Thyroid gland (tissue), 4 donors: ENCODE data around the gene ARID3C. TPM values are rescaled to one million over a fixed set of nuclear protein-coding genes. Genes with fewer than 3 reads are reported as not detected.
A peak's percentile ranks its signal among the peaks of the same experiment; 100 is the strongest.

Experiments
- DNase-seq, 2 donors: peaks; one replicate each; pipeline ENCODE4 v3.0.0-alpha.2; 2019
- H3K27ac ChIP-seq, 3 donors: fragments of 200-600 bp; sonication (generic); 1 replicate in 2 of 3; 2 replicates in 1 of 3; pipeline ENCODE4 v1.5.1; 2016 to 2019; ENCODE audit warnings: mild to moderate bottlenecking in 1 of 3, moderate library complexity in 1 of 3
- H3K27me3 ChIP-seq: fragments of 200-600 bp; sonication (generic); one replicate; pipeline ENCODE4 v1.5.1; 2019
- H3K36me3 ChIP-seq, 2 donors: fragments of 200-600 bp; sonication (generic); one replicate each; pipeline ENCODE4 v1.5.1; 2016 to 2019
- H3K4me1 ChIP-seq, 2 donors: fragments of 200-600 bp; sonication (generic); one replicate each; pipeline ENCODE4 v1.5.1; 2017 to 2019
- H3K4me3 ChIP-seq, 3 donors: fragments of 200-600 bp; sonication (generic); replicated peaks in 1 of 3; 1 replicate in 2 of 3; 2 replicates in 1 of 3; pipeline ENCODE4 v1.5.1; 2016; ENCODE audit warnings: mild to moderate bottlenecking in 1 of 3
- H3K9me3 ChIP-seq: fragments of 200-600 bp; sonication (generic); one replicate; pipeline ENCODE4 v1.5.1; 2017
- POLR2A ChIP-seq, 2 donors: fragments of 450-650 bp; IDR thresholded peaks; one replicate each; pipeline ENCODE4 v1.6.1; 2017; ENCODE audit warnings: antibody characterized with exemption in 2 of 2, mild to moderate bottlenecking in 2 of 2, moderate library complexity in 1 of 2
- WGBS, 2 donors: methylation state at CpG; one replicate each; pipeline ENCODE4 v1.1.5; 2017; 5-methylcytosine and 5-hydroxymethylcytosine counted together
- intact Hi-C: fragments of 100-400 bp; cut with DNase I; formaldehyde crosslinking; loops from one replicate; pipeline ENCODE4 v1.15.1; 2023
- total RNA-seq, 4 donors: library from RNA; depleted of rRNA; stranded (reverse); fragments of >200 nt; gene quantifications; one replicate each; pipeline ENCODE4 v1.2.3, GENCODE V29; 2016
- TF ChIP-seq, protein P1 (sequence below), 6 experiments: fragments of 200-600 bp in 3 of 6; fragments of 450-650 bp in 3 of 6; sonication (generic) in 3 of 6; IDR thresholded peaks; one replicate each; pipeline ENCODE4 v1.5.1; 2016 to 2019; ENCODE audit warnings: antibody characterized with exemption in 6 of 6, mild to moderate bottlenecking in 2 of 6, inconsistent platforms in 1 of 6, moderate library complexity in 1 of 6

Gene ARID3C
- total RNA-seq, 4 donors from 2014 or later = not detected

DNA sequence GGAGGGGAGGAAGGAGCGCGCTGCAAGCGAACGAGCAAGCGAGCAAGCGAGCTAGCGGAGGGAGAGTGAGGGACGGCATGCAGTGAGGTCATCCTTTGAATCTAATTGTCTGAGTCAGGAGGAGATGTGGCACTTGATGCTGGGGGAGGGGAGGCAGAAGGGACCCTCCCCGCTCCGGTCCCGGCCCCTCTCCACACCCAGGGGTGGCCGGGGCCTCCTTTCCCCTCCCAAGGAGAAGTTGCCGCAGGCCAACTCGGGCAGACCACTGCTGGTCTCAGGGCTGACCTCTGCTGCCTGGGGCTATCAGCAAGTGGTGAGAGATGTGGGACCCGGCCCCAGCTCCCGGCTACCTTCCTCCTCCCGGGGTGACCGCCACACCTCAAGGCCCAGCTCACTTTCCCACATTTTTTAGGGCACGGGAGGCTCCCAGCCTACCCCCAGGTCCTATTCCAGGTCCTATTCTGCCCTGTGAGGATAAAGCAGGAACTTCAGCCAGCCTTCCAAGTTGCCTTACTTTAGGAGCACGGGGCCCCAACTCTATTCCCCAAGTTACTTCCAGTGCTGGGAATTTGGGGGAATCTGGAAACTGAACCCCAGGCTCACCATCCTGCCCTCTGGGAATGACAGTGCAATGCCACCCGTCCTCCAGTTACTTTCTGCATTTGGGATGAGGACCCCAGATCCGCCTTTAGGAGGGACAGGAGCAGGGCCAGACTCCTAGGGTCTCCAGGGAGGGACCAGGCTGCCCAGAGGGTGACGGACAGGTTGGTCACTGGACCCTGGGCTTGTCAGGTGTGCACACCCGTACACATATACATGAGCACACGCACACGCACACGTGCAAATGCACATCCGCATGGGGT lies 50.4 kb downstream of the ARID3C start:
- H3K4me3 ChIP-seq = peak overlapping the region in 1 of 3 donors; percentile 9
- peaks cover 0 to 9% of the 10 kb centered on the region in 2 donors for H3K4me1 ChIP-seq
- no peaks in the 10 kb centered on the region for H3K9me3 ChIP-seq
- H3K36me3 ChIP-seq = no peaks in the 10 kb centered on the region
- TF ChIP-seq, protein P1, sequence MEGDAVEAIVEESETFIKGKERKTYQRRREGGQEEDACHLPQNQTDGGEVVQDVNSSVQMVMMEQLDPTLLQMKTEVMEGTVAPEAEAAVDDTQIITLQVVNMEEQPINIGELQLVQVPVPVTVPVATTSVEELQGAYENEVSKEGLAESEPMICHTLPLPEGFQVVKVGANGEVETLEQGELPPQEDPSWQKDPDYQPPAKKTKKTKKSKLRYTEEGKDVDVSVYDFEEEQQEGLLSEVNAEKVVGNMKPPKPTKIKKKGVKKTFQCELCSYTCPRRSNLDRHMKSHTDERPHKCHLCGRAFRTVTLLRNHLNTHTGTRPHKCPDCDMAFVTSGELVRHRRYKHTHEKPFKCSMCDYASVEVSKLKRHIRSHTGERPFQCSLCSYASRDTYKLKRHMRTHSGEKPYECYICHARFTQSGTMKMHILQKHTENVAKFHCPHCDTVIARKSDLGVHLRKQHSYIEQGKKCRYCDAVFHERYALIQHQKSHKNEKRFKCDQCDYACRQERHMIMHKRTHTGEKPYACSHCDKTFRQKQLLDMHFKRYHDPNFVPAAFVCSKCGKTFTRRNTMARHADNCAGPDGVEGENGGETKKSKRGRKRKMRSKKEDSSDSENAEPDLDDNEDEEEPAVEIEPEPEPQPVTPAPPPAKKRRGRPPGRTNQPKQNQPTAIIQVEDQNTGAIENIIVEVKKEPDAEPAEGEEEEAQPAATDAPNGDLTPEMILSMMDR (IDR thresholded peaks at IDR 0.05) = no peak
- no peak for TF ChIP-seq POLR2A (IDR thresholded peaks at IDR 0.05)
- no peak for DNase-seq
- H3K27me3 ChIP-seq = peaks cover 7% of the 10 kb centered on the region
- intact Hi-C loops = no loop called here
- no peak overlapping the region for H3K27ac ChIP-seq
- 21 to 39% methylated on average over 13 to 21 of the region's 28 CpGs for WGBS, 2 donors

DNA sequence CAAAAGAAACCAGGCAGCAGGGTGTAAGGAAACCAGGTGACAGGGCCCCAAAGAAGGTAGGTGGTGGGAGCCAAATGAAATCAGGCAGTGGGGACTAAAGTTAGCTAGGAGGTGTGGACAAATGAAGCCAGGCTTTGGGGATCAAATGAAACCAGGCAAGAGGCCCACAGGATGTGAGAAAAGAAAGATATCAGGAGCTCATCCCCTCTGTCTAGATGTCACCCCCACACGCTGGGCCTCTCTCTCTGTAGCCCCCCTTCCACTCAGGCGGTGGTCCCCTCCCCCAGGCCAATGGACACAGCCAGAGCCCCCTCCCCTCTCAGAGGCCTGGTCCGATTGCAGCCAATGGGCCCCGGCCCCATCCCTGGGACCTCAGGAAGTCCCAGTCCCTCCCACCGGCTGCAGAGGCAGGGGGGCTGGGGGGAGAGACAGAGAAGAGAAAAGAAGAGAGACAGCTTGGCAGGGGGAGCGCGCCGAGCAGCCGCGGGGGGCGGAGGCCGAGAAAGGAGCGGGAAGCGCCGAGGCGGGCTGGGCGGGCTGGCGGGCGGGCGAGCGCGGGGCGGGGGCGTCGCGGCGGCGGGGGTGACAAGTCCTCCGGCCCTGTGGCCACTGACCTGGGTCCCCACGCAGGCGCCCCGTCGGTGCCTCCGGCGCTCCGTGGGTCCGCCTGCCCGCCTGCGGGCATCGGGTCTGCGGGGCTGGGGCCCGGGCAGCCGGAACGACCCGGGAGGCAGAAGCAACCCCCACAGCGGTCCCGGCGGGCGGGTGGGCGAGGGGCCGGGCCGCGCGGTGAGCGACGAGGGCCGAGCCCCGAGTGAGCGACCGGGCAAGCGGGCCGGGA lies 51.2 kb downstream of the ARID3C start:
- intact Hi-C loops = no loop called here
- no peak for DNase-seq

DNA sequence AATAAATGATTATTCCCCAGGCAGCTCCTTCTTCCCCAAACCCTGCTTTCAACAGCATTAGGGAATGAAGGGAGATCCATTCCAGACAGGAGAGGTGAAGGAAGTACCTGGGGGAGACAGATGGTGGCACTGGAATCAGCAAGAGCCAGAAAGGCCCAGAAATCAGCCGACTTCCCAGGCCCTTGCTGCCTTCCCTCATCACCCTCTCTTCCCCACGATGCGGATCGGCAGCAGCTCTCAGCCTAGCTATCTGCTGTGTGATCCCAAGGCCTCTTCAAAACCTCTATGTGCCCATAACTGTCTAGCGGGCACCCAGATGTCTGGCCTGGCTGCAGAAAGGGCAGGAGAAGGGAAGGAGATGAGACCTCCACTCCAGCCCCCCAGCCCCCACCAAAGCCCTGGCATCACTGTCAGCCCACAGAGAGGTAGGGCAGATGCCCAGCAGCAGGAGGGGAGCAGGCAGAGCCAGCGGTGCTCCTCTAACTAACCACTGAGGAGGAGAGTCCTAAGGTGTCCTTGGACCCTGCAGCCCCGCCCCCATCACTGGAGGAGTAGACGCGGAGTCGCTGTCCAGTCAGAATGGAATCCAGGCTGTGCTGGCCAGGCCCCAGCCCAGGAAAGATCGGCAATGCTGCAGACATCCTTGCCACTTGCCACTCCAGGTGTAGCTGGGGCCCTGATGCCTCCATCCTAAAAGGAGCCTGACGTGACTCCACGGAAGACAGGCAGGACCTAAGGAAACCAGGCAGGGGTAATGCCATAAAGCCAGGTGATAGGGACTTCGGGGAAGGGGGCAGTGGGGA lies 52.1 kb downstream of the ARID3C start:
- H3K4me1 ChIP-seq = peaks cover 0 to 9% of the 10 kb centered on the region in 2 donors
- WGBS, 2 donors = 78 to 80% methylated on average over 7 to 13 of the region's 14 CpGs

More for the DNA sequence above, 51.2 kb downstream of the ARID3C start:
- H3K4me3 ChIP-seq = peak overlapping the region in 1 of 3 donors; percentile 9
- 15 to 43% methylated on average over 6 of the region's 62 CpGs for WGBS, 2 donors
- no peaks in the 10 kb centered on the region for H3K9me3 ChIP-seq
- no peaks in the 10 kb centered on the region for H3K36me3 ChIP-seq
- H3K27ac ChIP-seq = no peak overlapping the region
- H3K4me1 ChIP-seq = peaks cover 0 to 9% of the 10 kb centered on the region in 2 donors
- TF ChIP-seq, protein P1 (IDR thresholded peaks at IDR 0.05) = no peak
- TF ChIP-seq POLR2A (IDR thresholded peaks at IDR 0.05) = no peak
- H3K27me3 ChIP-seq = peaks cover 7% of the 10 kb centered on the region

DNA sequence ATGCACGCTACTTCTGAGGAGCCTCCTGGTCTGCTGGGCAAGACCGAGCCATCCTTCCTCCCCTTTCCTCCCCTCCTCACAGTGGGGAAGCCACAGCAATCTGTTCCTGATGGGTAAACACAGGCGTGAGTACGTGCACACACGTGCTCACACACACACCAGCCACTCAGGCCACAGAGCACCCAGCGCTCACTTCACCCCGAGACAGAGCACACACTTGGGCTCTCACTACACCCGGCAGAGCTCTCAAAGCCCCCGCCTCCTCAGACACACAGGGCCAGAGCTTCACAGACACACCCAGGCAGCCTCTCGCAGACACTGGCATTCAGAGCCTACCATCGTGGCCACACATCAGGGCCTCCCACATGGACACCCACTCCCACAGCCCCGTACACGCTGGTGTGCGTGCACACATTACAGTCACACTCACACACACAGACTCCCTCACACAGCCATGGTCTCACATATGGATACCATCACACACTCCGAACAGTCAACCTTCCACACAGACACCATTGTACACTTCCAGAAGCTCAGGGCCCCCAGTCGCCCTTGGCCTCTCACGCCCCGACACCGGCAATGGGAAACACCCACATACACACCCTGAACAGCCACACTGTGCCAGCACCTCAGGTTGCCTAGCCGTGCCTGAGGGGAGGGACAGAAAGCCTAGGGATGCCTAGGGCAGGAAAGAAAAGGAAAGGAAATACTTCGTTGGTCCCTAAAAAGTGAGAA lies 52.8 kb downstream of the ARID3C start:
- H3K4me1 ChIP-seq = peaks cover 0 to 11% of the 10 kb centered on the region in 2 donors
- no peaks in the 10 kb centered on the region for H3K9me3 ChIP-seq
- TF ChIP-seq POLR2A (IDR thresholded peaks at IDR 0.05) = no peak
- TF ChIP-seq, protein P1 (IDR thresholded peaks at IDR 0.05) = no peak
- H3K36me3 ChIP-seq = no peaks in the 10 kb centered on the region
- H3K4me3 ChIP-seq = no peak overlapping the region
- DNase-seq = no peak
- intact Hi-C loops = no loop called here
- H3K27ac ChIP-seq = no peak overlapping the region
- WGBS, 2 donors = 60 to 77% methylated on average over 20 of the region's 21 CpGs
- peaks cover 7% of the 10 kb centered on the region for H3K27me3 ChIP-seq

More for the DNA sequence above, 52.1 kb downstream of the ARID3C start:
- Histone ChIP-seq H3K27me3 (peaks cover 7% of the 10 kb centered on the region), H3K9me3 (no peaks in the 10 kb centered on the region), H3K36me3 (no peaks in the 10 kb centered on the region), H3K4me3 (no peak overlapping the region), H3K27ac (no peak overlapping the region)
- DNase-seq = no peak
- intact Hi-C loops = no loop called here
- TF ChIP-seq, protein P1 (IDR thresholded peaks at IDR 0.05) = no peak
- TF ChIP-seq POLR2A (IDR thresholded peaks at IDR 0.05) = no peak
